K562 (cell line): Measurements from ENCODE around the gene TMEM139. TPM values are rescaled to one million over a fixed set of nuclear protein-coding genes. Genes with fewer than 3 reads are reported as not detected.

Experiments
- ATAC-seq: fragments of 200-7000 bp; cut with Tn5 transposase; 3 replicates; pipeline ENCODE4 v1.9.1; 2020; ENCODE audit warnings: moderate library complexity
- BruUV-seq: library from RNA; stranded (reverse); fragments of 400-500 nt; replicated peaks from 2 replicates; lab custom pipeline; 2021; lab: Mats Ljungman, UMichigan
- CTCF ChIA-PET: fragments of 300-600 bp; formaldehyde crosslinking; extraction: SDS; loops from one replicate; lab custom pipeline; 2021; ENCODE audit warnings: low intra/inter-chr PET ratio; lab: Yijun Ruan, JAX
- POLR2A ChIA-PET: fragments of 300-600, 350-650 bp; sonication (Branson Sonifier 250); formaldehyde crosslinking; extraction: SDS; loops from one replicate; lab custom pipeline; 2021; ENCODE audit warnings: antibody characterized with exemption, inconsistent platforms; lab: Yijun Ruan, JAX
- DNase-seq, 4 experiments: peaks; one replicate each; pipeline versions ENCODE4 v3.0.0 to v3.0.0-alpha.2; 2011 to 2018; ENCODE audit warnings: low spot score in 3 of 4, mixed read lengths in 3 of 4; ENCODE audit errors: extremely low read depth in 1 of 4
- FAIRE-seq: peaks from 2 replicates; lab custom pipeline; 2011; peaks lifted over from hg19 to GRCh38; lab: Jason Lieb, UNC
- H2AFZ ChIP-seq: 2 replicates; pipeline ENCODE4 v1.6.0; 2011; ENCODE audit warnings: low read depth, low read length, control low read depth, inconsistent platforms
- H3K27ac ChIP-seq: fragments of 200-600 bp; 3 replicates; pipeline ENCODE4 v1.8.0; 2011; ENCODE audit warnings: low read depth, mild to moderate bottlenecking, control low read depth, inconsistent platforms, low read length, moderate library complexity, mixed read lengths; ENCODE audit errors: extremely low read depth
- H3K27me3 ChIP-seq, 2 experiments: fragments of 300-600 bp in 1 of 2; 2 replicates in 1 of 2; 3 replicates in 1 of 2; pipeline versions ENCODE4 v1.6.0 to v1.8.0; 2011; ENCODE audit warnings: inconsistent platforms in 2 of 2, low read length in 2 of 2, mild to moderate bottlenecking in 1 of 2, mixed read lengths in 1 of 2, moderate library complexity in 1 of 2; ENCODE audit not compliant: control insufficient read depth in 2 of 2, insufficient read depth in 2 of 2
- H3K36me3 ChIP-seq: fragments of 300-600 bp; 3 replicates; pipeline ENCODE4 v1.8.0; 2011; ENCODE audit warnings: mild to moderate bottlenecking, low read length, inconsistent platforms; ENCODE audit not compliant: control insufficient read depth, insufficient read depth
- H3K4me1 ChIP-seq, 2 experiments: fragments of 200-600 bp in 1 of 2; replicated peaks in 1 of 2; 2 replicates in 1 of 2; 3 replicates in 1 of 2; pipeline versions ENCODE4 v1.5.1 to v1.8.0; 2011; ENCODE audit warnings: inconsistent platforms in 2 of 2, low read length in 2 of 2, mild to moderate bottlenecking in 1 of 2, mixed read lengths in 1 of 2, moderate library complexity in 1 of 2; ENCODE audit not compliant: control insufficient read depth in 2 of 2, insufficient read depth in 2 of 2
- H3K4me2 ChIP-seq: 2 replicates; pipeline ENCODE4 v1.6.1; 2011; ENCODE audit warnings: low read length, control low read depth, inconsistent platforms, mixed read lengths; ENCODE audit not compliant: insufficient read depth
- H3K4me3 ChIP-seq: fragments of 200-600 bp; sonication (generic), shearing (Covaris generic); 2 replicates; pipeline ENCODE4 v1.5.1; 2016; ENCODE audit warnings: control low read depth, inconsistent platforms
- H3K79me2 ChIP-seq: fragments of 200-600 bp; 3 replicates; pipeline ENCODE4 v1.8.0; 2011; ENCODE audit warnings: low read length, inconsistent platforms; ENCODE audit not compliant: control insufficient read depth, insufficient read depth
- H3K9ac ChIP-seq, 2 experiments: 2 replicates each; pipeline versions ENCODE4 v1.6.0 to v1.6.1; 2011; ENCODE audit warnings: low read depth in 2 of 2, low read length in 2 of 2, control low read depth in 1 of 2, inconsistent platforms in 1 of 2, mild to moderate bottlenecking in 1 of 2, mixed read lengths in 1 of 2; ENCODE audit not compliant: insufficient read depth in 1 of 2
- H3K9me1 ChIP-seq: one replicate; pipeline ENCODE4 v1.6.0; 2011; ENCODE audit warnings: inconsistent platforms, mild to moderate bottlenecking, low read length, moderate library complexity; ENCODE audit not compliant: control insufficient read depth, insufficient read depth
- H3K9me3 ChIP-seq: replicated peaks from 2 replicates; pipeline ENCODE4 v1.5.1; 2011; ENCODE audit warnings: low read depth, low read length, inconsistent platforms; ENCODE audit not compliant: control insufficient read depth, insufficient read depth
- H4K20me1 ChIP-seq: replicated peaks from 2 replicates; pipeline ENCODE4 v1.6.1; 2011; ENCODE audit warnings: low read length, inconsistent platforms, mixed read lengths; ENCODE audit not compliant: control insufficient read depth, insufficient read depth
- CEBPG ChIP-seq, 3 experiments: fragments of 200-800 bp in 1 of 3; sonication (Bioruptor generic) in 1 of 3; sonication (generic) in 1 of 3; formaldehyde crosslinking in 1 of 3; IDR thresholded peaks in 2 of 3; conservative IDR thresholded peaks in 1 of 3; 2 replicates each; pipeline versions ENCODE4 v1.6.1 to v1.8.0; 2016 to 2022; ENCODE audit warnings: missing compliant biosample characterization in 2 of 3, missing genetic modification characterization in 2 of 3, mild to moderate bottlenecking in 1 of 3, missing genetic modification reagents in 1 of 3
- CTCFL ChIP-seq: IDR thresholded peaks from 2 replicates; pipeline ENCODE4 v1.6.1; 2011; ENCODE audit warnings: borderline replicate concordance, low read depth, mild to moderate bottlenecking, moderate library complexity, low read length; ENCODE audit not compliant: insufficient read depth, poor library complexity, severe bottlenecking
- WGBS: fragments of 100-300 bp; shearing (Covaris generic); methylation state at CpG from one replicate; pipeline ENCODE4 v1.1.6; 2016; ENCODE audit warnings: low coverage, mixed read lengths; ENCODE audit not compliant: insufficient coverage; ENCODE audit errors: missing lambda C conversion rate; 5-methylcytosine and 5-hydroxymethylcytosine counted together
- in situ Hi-C: fragments of 300-500 bp; cut with MboI; formaldehyde crosslinking; loops from 4 replicates; pipeline ENCODE4 v1.15.0; 2018; ENCODE audit warnings: inconsistent platforms, mixed read lengths
- intact Hi-C: fragments of 100-400 bp; cut with micrococcal nuclease; formaldehyde crosslinking; loops from 2 replicates; pipeline ENCODE4 v1.14.2; 2022
- polyA plus RNA-seq, 8 experiments: library from polyadenylated mRNA; depleted of rRNA in 4 of 8; stranded (reverse) in 5 of 8; unstranded in 3 of 8; fragments of >200 nt; fragmentation: Nextera tagmentation in 2 of 8; fragmentation: Illumina TruSeq in 1 of 8; extraction: Ambion mirVana in 2 of 8; extraction: Trizol in 1 of 8; gene quantifications; 2 replicates each; pipeline versions ENCODE4 v1.2.1 to v1.2.3, GENCODE V29; 2011 to 2014; ENCODE audit warnings: inconsistent platforms in 1 of 8, missing spikeins in 1 of 8
- total RNA-seq, 7 experiments: library from RNA; depleted of rRNA in 6 of 7; stranded (reverse); fragments of >200 nt in 6 of 7; fragmentation: Illumina TruSeq in 2 of 7; extraction: Trizol in 2 of 7; gene quantifications; 2 replicates each; pipeline versions ENCODE4 v1.2.1 to v1.2.3, GENCODE V29; 2011 to 2021; ENCODE audit warnings: low replicate concordance in 1 of 7

Gene TMEM139
- total and polyA plus RNA-seq, 9 of the 15 experiments (the other 6 are each of a cell fraction or from before 2014, with no cell fraction given) = 0.27 to 1.8 (median 0.79) TPM

DNA sequence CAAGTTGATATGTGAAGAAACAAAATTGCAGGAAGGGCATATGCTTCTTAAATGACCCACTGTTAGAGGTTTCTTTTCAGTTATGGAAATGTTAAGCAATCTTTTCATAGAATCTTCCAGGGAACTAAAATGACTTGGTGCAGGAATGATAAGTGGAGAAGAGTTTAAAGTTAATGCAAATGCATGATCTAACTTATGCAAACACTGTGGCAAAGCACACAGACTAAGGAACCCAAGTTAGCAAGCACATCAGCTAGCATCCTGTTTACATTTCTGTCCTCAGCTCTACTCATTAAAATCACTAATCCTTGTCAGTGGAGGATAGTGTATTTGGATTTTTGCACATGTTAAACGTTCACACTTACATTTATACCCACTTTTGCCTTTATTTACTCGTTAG lies 40.5 kb downstream of the TMEM139 start:
- BruUV-seq = no TSS peak
- H3K27ac ChIP-seq = no peak overlapping the region
- H3K4me2 ChIP-seq = no peak overlapping the region
- H3K4me1 ChIP-seq = peaks cover 0 to 3% of the 10 kb centered on the region in 2 experiments; a peak in 1 of 5 replicates
- TF ChIP-seq CTCFL = no peak
- TF ChIP-seq CEBPG (CRISPR knock-in tag; IDR thresholded peaks at IDR 0.05) = no peak
- 0 out of 4 replicates have a peak, but pooled peaks of 1 of the 2 experiments have one; percentile 31 for TF ChIP-seq CEBPG (tag; conservative IDR thresholded peaks at IDR 0.05 in 1 of 2, IDR thresholded peaks at IDR 0.05 in 1 of 2)
- CTCF ChIA-PET = no interaction called here
- H3K27me3 ChIP-seq = peaks cover 48 to 71% of the 10 kb centered on the region in 2 experiments
- intact Hi-C loops (no loop called here), in situ Hi-C loops (no loop called here)
- POLR2A ChIA-PET = interaction anchor here (0.6 to 1.0 kb wide), 3 partner anchors 10 to 406 kb away, joined by 3 read pairs; no protein-coding TSS in a partner anchor
- no peaks in the 10 kb centered on the region for H4K20me1 ChIP-seq
- no peak overlapping the region for H3K9ac ChIP-seq
- no peaks in the 10 kb centered on the region for H3K9me3 ChIP-seq
- FAIRE-seq = no peak
- no peak for ATAC-seq
- DNase-seq = no peak
- H3K4me3 ChIP-seq = no peak overlapping the region
- no peaks in the 10 kb centered on the region for H3K9me1 ChIP-seq
- no peak overlapping the region for H2AFZ ChIP-seq
- no peaks in the 10 kb centered on the region for H3K79me2 ChIP-seq
- no peaks in the 10 kb centered on the region for H3K36me3 ChIP-seq
- WGBS = 2% methylated on average over 2 of the region's 2 CpGs
